GM21717 (cell line): ENCODE results near the gene DHRS12.

Experiments
- ATAC-seq: cut with Tn5 transposase; IDR thresholded peaks from one replicate; pipeline ENCODE4 v1.9.1; 2021; ENCODE audit warnings: mild to moderate bottlenecking, moderate library complexity; ENCODE audit not compliant: unreplicated experiment

The DHRS12 gene

DNA sequence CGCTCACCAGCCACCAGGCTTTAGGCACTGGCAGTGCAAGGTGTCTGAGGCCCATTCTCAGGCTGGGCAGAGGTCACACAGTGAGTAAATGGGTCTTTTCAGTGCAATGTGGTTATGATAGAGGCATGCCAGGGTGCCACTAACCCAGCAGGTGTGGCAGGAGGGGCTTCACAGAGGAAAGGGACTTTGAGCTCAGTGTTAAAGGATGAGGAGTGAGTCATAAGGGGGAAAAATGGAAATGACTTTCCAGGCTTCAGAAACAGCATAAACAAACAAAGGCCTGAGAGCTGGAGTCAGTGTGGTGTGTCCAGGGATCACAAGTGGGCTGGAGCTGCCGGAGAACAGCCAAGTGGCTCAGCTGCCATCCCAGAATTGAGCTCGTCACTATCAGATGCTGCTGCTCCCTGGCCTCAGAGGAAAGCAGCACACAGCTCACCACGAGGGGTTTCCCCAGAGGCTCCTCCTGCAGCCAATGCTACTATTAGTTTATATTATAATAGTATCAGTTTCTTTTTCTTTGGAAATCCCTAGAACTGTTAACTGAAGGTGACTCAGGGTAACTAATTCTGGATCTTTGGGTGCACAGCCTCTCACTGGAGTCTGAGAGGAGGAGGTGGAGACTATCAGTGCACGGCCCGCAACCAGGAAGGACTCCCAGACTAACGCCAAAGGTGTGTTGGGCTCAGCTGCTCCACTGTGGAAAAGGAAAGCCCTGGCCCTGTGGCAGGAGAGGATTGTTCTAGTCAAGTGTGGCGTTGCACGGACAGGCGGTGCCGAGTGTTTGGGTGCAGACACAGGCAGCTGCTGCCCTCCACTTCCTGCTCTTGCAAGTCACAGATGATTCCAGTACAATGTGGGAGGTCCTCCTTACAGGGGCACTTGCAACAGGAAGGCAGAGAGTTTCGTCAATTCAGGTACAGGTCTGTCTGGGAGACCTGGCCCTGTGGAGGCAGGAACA lies 39.5 kb downstream of the DHRS12 start:
- peak; percentile 86 for ATAC-seq

DNA sequence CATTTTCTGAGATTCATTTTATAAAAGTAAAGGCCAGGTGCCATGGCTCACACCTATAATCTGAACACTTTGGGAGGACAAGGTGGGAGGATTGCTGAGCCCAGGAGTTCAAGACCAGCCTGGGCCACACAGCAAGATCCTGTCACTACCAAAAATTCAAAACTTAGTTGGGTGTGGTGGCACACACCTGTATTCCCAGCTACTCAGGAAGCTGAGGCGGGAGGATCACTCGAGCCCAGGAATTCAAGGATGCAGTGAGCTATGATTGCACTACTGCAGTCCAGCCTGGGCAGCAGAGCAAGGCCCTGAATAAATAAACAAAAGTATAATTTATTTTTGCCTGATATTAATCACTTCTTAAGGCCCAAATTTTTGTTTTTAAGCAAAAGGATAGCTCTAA lies 40.5 kb downstream of the DHRS12 start:
- no peak for ATAC-seq

DNA sequence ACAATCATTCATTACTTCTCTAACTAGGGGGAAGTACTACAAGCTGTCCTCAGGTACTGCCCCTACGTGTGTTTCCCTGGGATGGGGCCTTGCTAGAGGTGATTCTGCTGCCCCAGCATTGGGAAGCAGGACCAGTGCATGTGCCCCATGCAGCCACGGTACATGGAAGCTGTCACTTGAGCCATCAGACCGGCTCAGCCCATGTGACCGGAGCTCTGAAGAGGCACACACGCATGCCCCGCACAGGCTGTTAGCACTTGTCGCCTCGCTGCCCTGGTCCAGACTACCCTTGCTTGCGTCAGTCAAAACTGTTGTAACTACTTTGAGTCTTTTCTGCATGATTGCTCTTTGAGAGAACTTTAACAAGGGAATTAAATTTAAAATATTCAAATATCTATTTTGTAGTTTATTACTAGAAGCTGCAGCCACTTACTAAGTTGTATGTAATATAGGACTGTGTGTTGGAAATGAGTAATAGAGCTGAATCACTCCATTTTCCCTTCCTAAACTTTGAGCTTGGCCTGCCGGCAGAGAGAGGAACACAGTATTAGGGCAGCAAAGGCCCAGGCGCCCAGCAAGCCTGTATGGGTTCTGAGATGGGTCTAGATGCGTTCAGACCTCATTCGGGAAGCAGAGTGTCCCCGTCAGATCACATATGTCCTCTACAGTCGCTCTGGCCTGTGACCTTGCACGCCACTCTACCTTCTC lies 42.2 kb downstream of the DHRS12 start:
- ATAC-seq, result no peak

DNA sequence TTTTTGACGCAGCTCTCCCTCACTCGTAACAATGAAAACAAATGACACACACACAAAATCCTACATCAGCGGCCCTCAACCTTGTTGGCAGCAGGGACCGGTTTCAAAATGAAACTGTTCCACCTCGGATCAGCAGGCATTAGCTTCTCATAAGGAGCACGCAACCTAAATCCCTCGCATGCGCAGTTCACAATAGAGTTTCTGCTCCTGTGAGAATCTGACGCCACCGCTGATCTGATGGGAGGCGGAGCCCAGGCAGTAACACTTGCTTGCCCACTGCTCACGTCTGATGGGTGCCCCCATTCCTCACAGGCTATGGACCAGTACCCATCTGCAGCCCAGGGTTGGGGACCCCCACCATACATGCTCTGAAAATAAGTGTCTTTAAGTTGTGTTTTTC lies 43.4 kb downstream of the DHRS12 start:
- ATAC-seq, result no peak

DNA sequence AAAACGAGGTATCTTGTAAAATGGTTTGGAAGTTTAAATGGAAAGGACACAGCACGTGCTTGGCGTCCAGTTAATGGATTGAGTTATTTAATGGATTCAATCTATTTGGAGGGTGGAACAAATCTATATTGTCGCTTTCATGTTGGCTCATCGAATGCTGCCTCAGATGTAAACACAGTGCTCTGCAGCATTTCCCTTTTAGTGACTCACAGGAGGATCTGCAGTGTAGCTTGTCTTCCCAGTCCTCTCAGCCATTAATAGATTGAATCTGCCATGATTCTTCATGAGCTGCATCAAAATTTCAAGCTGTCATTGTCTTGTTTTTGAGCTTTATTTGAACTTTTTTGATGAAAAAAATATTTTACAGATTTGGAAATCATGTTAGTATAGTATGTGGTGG lies 44.7 kb downstream of the DHRS12 start:
- no peak for ATAC-seq

DNA sequence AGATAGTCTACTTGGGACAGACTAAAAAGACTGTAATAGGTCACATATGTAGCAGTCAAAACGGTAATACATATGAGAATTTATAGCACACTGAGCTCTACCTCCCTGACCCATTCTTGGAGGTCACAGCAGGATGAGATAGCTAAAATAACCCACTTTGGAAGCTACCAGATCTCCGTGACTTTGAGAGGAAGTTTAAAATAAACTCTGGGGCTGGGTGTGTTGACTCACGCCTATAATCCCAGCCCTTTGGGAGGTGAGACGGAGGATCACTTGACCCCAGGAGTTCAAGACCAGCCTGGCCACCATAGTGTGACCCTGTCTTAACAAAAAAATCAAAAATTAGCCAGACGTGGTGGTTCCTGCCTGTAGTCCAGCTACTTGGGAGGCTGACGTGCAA lies 45.3 kb downstream of the DHRS12 start:
- no peak for ATAC-seq

DNA sequence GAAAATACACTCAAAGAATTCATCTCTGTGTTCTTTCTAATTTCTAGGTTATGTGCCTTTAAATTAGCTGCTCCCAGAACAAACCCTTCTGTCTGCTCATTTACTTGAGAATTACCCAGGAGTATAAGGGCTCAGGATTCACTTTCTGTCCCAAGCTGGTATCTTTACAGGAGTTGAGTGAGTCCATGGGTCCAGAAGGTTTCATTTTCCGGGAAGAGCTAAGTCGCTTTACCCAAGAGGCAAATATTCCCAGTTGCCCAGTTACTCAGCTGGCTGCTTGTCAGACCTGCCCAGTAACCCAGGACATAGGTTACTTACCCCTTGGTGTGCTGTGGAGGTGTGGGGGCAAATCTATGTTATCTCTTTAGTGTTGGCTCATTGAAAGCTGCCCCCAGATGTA lies 47.3 kb downstream of the DHRS12 start:
- no peak for ATAC-seq

DNA sequence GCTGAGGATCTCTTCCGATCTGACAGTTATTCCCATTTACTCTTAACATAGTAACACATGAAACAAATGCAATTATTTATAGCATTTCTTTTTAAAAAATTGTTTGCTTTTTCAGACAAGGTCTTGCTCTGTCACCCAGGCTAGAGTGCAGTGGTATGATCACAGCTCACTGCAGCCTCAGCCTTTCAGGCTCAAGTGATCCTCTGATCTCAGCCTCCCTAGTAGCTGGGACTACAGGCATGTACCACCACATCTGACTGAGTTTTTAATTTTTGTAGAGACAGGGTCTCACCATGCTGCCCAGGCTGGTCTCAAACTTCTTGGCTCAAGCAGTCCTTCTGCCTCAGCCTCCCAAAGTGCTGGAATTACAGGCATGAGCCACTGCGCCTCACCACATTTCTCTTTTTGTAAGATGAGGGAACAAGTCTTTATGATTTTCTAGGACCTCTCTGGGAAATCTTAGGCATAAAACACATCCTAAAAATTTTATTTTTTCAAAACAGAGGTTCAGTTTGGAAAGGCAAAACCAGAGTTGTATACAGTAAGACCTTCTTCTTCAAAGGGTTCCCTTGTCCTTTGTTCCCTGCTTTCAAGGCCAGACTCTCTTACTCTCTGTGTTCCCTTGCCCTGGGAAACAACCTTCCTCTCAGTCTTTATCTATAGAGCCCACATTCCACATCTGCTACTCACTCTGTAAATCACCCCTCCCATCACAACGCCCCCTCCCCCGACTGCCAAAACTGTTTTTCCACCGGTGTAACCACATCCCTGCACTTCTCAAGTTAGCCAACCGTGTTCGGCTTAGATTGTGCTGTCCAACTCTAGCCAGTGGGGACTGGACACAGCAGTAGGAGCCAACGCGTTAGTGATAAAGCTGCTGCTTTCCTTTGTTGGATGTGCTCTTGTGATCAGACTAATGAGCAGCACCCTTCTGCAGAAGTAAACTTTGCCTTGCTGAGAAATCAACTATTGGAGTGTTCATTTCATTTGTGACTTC lies 56.2 kb downstream of the DHRS12 start:
- ATAC-seq, result no peak

DNA sequence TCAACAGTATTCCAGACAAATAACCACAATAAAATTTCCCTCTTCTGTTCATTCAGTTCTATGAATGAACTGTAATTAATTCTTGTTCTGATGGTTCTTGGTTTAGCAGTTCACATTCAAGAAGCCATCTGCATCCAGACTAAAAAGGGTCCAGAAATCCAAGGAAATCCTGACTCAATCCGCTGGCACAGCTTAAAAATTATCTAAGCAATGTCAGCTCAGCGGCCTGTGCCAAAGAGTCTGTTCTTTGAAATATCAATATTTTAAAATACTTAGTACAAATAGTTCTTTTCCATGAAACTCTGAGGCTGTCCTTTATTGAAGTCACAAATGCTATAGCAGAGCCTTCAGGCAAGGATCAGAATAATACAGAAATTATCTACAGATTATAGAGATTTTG lies 57.2 kb downstream of the DHRS12 start:
- ATAC-seq, result no peak

DNA sequence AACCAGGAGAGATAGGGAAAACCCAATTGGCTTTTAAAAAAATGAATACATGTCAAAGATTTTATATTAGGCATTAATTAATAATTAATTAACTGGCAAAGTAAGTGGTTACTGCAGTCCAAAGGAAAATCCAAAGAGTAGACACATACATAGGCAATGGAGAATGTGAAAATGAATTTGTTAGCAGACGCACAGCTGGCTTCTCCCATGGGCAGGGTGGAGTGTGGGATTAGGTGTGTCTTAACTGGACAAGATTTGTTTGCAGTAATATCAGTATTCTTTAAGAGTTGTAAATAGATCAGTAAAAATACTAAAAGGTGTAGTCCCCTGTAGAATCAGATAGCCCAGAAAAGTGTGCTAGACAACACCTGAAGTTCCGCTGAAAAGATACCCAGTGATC lies 58.7 kb downstream of the DHRS12 start:
- ATAC-seq, result no peak

DNA sequence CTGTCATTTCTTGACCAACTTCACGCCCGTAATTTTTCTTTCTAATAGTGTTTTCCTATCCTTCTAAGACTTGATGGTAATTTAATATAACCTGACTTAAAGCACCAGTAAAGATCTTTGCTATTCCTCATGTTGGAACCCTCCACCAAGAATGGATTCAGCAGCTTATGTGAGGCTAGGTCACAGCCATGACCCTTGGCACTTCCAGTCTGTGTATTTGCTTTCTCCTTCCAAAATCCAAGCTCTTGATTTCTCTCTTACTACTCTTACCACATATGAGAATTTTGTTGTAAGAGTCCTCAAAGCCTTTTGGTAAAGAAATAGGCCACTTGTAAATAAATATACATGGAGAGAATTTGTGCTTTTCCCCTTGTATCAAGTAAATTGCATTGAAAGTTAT lies 61.4 kb downstream of the DHRS12 start:
- ATAC-seq, result no peak

DNA sequence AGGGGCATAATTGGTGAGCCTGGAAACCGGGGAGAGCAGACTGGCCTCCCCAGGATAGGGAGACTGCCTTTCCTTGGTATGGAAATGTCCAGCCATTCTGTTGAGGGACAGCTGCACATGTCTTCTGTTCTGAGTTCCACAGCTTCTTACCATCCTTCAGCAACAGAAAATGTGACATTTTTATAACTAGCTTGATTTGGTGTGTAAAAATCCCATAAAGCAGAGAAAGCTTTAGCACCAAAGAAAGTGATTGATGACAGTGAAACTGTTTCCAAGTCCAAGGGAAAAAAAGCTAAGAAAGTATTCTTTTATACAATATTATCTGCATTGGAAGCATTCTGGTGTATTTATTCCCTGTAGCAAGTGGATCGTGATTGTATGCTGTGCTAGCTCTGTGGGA lies 61.9 kb downstream of the DHRS12 start:
- ATAC-seq, result no peak

DNA sequence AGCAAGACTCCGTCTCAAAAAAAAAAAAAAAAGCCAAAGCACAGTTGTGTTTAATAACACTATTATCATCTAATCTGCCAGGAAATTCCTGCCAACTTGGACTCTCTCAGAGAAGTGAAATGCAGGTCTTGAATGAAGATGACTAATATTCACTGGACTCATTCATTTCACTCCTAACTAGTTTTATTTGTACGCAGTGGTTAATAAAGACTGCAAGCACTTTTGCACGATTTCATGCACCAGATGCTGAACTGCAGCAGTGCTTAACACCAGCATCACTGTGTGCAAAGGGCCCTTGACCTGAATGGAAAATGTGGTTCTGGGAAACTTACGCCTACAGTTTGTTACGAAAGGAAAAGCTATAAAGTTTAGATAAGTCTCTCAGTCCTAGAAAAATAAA lies 63.3 kb downstream of the DHRS12 start:
- no peak for ATAC-seq

DNA sequence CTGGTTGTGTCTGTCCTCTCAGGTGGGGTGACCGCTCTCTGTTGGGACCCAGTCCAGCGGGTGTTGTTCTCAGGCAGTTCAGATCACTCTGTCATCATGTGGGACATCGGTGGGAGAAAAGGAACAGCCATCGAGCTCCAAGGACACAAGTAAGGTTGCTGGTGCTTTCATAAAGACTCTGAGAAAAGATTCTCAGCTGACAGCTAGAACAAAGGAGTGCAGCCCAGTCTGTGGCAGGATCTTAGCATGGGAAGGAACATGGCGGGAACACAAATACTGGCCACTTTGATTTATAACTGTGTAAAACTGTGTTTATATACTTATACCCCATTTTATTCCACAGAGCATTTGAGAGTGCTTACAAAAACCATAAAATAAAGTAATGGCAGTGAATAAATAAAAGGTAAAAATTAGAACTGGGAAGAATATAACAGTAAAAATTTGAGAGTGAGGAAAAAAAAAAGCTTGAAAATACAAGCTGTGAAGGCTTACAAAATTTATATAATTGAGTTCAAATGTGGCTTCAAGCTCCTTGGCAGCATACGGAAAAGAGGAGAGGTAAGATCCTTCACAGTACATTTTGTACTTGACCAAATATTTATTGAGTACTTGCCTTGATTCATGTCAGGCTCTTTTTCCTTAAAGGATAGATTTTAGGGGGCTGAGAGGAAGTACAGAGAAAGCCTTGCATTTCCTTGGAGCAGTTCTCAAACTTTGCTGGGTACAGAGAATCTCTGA lies 64.8 kb downstream of the DHRS12 start:
- ATAC-seq, result no peak

DNA sequence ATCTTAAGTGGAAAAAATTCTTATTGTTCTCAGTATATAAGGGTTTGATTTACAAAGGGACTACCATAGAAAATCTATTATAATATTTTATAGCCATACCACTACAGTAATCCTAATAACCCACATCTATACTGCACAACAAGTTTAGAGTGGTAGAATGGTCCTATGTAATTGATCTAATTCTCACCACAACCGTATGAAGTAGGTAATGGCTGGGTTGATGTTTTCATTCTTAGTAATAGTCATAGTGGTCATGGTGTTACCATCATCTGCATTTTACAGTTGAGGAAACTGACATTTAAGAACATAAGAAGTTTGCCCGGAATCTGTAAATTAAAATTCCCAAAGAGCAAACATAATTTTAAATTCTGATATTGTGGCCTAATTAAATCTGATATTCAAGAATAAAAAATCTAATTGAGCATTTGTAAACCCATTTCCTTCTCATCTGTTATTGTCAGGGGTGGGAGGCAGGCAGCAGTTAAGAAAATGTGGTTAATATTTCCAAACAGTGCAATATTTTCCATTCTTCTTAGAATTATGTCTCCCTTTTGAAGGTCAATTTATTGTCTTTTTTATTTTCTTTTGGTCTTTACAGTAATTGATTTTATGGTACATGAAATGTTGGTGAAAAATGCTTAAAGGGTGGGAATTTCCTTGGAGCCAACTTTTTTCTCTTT lies 65.6 kb downstream of the DHRS12 start:
- ATAC-seq, result no peak

DNA sequence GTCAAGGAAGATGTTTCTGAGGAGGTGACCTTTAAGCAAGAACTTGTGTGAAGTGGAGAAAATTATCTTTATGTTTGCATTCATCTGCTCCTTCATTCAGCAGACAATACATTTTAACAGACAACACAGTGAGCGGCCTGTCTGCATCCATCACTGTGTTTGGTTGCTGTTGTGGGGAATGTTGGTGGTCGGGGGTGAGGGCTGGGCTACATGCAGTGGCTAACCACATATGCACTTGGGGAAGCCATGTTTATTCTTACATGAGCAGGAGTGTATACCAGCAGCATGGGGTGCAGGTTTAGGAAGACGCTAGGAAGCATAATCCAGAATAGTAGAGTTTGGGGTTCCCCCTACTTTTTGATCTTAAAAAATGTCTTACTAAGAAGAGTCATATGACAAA lies 66.4 kb downstream of the DHRS12 start:
- no peak for ATAC-seq

DNA sequence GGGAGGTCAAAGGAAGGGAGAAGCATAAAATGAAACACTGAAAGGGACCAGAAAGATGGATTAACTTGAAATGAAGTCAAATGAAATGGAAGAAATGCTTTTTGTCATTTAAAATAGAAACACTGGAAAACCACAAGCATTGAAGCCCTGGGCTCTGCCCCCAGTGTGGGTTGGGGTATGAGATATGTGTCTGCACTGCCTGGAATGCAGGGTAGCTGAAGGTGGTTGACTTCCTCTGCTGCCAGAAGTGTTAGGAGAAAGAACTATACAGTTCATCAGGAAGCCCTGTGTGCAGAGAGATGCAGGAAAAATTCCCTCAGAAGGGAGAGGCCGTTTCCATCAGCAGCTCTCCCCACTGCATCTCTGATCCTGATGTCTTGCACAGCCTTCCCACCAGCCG lies 69.2 kb downstream of the DHRS12 start:
- no peak for ATAC-seq

DNA sequence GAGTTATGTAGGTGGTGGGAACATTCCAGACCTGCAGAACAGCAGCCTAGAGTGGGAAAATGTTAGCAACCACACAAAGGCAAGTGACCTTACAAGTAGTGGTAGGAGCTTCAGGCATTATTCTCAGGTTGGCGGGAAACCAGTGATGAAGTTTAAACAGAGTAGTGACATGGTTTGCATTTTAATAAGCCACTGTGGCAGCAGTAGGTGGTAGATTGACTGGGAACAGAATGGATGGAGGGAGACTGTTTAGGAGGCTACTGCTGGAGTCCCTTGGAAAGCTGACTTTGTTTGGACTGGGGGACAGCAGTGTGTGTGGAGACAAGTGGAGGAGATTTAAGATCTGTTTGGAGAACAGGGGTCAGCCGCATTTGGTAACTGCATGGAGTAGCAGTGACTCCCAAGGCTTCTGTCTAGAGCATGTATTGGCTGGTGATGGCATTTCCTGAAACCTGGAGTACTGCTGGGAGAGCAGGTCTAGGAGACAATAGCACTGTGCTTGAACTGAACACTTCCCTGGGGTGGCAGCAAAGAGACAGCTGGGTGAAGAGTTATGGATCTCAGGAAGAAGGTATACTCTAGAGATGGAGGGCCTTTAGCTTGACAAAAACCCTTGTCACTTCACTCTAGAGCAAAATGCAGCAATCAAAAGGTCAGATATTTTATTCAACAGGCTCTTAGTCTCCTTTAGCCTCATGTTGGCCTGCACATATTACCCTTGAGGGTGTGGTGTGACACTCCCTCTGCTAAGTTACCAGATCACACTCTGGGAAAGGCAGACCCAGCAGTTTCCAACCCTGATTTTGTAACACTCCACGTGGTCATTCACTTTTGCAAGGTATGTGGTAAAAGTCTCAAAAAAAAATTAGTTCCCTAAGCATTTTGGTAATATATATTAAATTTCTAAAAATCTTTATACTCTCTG lies 70.3 kb downstream of the DHRS12 start:
- no peak for ATAC-seq

DNA sequence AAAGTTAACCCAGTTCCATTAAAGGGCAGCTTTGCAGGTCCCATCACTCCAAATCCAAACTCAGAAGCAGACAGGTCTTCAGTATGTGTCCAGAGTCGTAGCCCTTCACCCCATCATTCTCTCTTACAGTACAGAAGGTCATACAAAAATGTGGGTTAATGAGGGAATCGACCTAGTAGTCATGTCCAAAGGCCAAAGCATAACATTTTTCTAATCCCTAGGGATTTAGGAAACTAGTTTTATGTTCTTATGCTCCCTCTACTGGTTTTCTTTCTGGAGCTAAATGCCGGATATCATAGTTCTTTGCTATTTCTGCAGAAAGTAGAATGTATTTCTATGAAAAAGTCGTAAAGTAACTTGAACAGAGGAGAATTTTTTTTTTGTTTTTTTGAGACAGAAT lies 72.2 kb downstream of the DHRS12 start:
- ATAC-seq, result no peak
